Measurements from ENCODE around the gene ACP6.

The ACP6 gene

DNA sequence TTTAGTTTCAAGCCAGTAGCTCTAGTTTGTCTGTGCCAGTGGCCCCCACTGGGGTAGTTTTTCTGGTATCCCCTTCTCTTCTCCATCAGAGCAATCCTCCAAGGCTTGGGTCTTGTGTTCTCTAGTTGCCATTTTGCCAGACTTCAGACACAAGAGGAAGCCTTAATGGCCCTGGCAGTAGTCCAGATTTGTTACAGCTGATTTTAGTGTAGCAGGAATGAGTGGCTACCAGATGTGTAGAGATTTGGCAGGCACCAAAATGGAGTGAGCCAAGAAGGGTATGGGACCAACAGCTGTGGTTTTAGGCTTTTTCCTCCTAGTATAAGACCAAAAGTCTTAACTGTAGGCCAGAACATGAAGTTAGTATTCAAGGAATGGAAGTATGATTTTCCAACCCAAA is 56.8 kb downstream of the ACP6 start:
- H3K4me3 ChIP-seq (ENCODE audit: control insufficient read depth, low read depth, low read length) = no peak overlapping the region
- TF ChIP-seq, protein P1, sequence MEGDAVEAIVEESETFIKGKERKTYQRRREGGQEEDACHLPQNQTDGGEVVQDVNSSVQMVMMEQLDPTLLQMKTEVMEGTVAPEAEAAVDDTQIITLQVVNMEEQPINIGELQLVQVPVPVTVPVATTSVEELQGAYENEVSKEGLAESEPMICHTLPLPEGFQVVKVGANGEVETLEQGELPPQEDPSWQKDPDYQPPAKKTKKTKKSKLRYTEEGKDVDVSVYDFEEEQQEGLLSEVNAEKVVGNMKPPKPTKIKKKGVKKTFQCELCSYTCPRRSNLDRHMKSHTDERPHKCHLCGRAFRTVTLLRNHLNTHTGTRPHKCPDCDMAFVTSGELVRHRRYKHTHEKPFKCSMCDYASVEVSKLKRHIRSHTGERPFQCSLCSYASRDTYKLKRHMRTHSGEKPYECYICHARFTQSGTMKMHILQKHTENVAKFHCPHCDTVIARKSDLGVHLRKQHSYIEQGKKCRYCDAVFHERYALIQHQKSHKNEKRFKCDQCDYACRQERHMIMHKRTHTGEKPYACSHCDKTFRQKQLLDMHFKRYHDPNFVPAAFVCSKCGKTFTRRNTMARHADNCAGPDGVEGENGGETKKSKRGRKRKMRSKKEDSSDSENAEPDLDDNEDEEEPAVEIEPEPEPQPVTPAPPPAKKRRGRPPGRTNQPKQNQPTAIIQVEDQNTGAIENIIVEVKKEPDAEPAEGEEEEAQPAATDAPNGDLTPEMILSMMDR (IDR thresholded peaks at IDR 0.05; ENCODE audit: control insufficient read depth, insufficient read depth, low read depth, low read length, missing control alignments) = no peak
- DNase-seq (ENCODE audit: low read depth) = no peak

DNA sequence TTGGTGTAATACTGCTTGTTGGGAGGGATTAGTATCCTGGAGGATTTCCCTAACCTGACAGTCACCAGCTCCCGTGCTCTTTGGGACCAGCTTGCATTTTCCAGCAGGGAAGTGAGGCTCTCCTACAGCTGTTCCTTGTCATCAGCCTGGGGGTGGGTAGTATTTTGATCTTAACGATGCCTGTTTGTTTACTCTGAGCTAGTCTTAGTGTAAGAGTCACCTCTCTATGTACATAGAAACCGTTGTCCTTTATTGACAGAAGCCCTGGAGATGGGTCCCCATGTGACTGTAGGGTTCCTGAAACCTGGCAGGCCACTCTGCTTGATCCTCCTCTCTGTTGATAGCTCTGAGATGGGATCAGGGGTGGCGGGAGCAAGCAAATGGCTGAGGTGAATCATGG is 58.0 kb downstream of the ACP6 start:
- DNase-seq (ENCODE audit: low read depth) = no peak
- no peak overlapping the region for H3K4me3 ChIP-seq (ENCODE audit: control insufficient read depth, low read depth, low read length)
- TF ChIP-seq, protein P1 (IDR thresholded peaks at IDR 0.05; ENCODE audit: control insufficient read depth, insufficient read depth, low read depth, low read length, missing control alignments) = no peak

DNA sequence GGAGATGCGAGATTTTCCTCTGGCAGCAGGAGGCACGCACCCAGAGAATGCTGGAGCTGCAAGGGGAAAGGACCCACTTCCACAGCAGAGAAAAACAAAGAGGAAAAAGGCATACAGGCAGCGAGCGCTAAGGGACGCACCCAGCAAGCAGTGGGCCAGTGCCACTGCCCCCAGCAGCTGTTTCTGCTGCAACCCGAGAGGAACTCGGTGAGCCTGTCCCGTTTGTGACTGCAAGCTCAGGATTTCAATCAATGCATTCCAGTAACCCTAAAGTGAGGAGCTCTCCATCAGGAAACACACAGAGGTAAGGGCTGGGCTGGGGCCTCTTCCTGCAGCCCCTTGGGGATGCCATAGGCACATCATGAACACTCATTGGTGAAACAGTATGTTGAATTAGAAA is 58.7 kb downstream of the ACP6 start:
- TF ChIP-seq, protein P1 (IDR thresholded peaks at IDR 0.05; ENCODE audit: control insufficient read depth, insufficient read depth, low read depth, low read length, missing control alignments) = no peak
- no peak for DNase-seq (ENCODE audit: low read depth)
- no peak overlapping the region for H3K4me3 ChIP-seq (ENCODE audit: control insufficient read depth, low read depth, low read length)

DNA sequence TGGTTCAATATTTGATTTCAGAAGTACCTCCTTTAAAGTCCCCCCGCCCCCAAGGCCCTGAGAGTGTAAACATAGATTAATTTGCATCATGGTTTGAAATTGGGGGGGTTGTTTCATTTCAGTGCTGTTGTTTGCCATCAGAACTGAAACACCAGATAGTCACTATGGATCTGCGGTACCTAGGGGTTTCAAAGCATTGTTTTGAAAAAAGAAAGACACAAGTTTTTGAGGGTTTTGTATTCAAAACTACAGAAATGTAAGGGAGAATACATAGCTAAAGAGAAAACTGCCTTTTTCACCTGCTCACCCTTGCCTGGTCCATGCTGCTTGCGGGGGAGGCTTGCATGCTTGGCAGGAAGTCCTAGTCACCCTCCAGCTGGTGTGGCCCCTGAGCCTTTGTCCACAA is 59.3 kb downstream of the ACP6 start:
- no peak overlapping the region for H3K4me3 ChIP-seq (ENCODE audit: control insufficient read depth, low read depth, low read length)
- DNase-seq (ENCODE audit: low read depth) = no peak
- TF ChIP-seq, protein P1 (IDR thresholded peaks at IDR 0.05; ENCODE audit: control insufficient read depth, insufficient read depth, low read depth, low read length, missing control alignments) = no peak

DNA sequence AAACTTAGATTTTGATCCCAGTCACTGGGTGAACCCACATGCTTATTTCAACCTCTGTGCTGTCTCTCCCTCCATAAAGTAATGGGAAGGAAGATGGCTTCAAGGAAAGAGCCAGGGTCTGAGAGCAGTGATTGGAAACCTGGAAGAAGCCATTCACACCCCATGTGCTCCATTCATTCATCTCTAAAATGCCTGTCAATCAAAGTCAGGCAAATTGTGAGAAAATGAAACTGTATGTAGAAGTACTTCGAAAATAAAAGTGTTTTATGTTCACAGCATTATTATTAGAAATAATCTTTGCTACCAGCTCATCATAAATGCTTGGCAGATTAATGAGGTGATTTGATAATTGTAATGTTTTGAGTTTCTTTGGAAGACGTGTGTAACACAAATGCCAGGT is 61.0 kb downstream of the ACP6 start:
- no peak for DNase-seq (ENCODE audit: low read depth)
- no peak overlapping the region for H3K4me3 ChIP-seq (ENCODE audit: control insufficient read depth, low read depth, low read length)
- TF ChIP-seq, protein P1 (IDR thresholded peaks at IDR 0.05; ENCODE audit: control insufficient read depth, insufficient read depth, low read depth, low read length, missing control alignments) = no peak

DNA sequence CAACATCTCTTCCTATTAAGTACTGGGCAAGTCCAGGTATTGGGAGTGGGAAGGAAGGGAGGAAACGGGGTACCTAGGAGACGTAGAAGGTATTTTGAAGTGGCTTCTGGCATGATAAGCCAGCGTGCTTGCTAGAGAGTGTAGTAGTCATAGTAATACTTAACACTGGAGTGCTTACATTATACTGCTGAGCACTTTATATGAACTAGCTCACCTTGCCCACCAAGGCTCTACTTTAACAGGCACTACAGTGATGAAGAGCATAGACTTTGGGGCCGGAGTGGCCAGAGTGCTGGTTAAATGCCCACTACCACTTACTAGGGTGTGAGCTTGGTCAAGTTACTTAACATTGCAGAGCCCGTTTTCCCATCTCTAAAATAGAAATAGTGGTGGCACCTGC is 61.7 kb downstream of the ACP6 start:
- no peak overlapping the region for H3K4me3 ChIP-seq (ENCODE audit: control insufficient read depth, low read depth, low read length)
- no peak for DNase-seq (ENCODE audit: low read depth)
- TF ChIP-seq, protein P1 (IDR thresholded peaks at IDR 0.05; ENCODE audit: control insufficient read depth, insufficient read depth, low read depth, low read length, missing control alignments) = no peak

DNA sequence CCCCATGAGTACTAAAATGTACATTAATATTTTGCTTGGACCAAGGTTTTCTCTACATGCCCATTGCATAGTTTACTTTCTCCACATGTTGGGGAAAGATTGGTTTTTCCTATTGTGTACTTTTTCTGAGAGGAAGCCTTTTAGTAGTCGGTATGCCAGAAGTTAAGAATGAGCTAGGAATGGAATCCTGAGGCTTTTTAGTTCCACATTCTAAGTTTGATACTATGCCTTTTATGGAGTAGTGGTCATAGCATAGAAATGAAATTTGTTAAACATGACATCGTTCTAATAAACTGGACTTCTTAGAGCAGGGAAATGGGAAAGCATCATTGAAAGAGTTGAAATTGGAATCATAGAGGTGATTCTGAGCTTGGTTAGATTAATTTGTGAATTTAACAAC is 64.7 kb downstream of the ACP6 start:
- H3K4me3 ChIP-seq (ENCODE audit: control insufficient read depth, low read depth, low read length) = no peak overlapping the region
- no peak for DNase-seq (ENCODE audit: low read depth)
- TF ChIP-seq, protein P1 (IDR thresholded peaks at IDR 0.05; ENCODE audit: control insufficient read depth, insufficient read depth, low read depth, low read length, missing control alignments) = no peak
